Measurements from ENCODE around the gene PRMT2.

PRMT2 gene

GRCh38 chr21:46643379-46644177, 8.1 kb downstream of the PRMT2 start:
- DNase-seq (ENCODE audit: low read depth), result no peak

- DNase-seq (ENCODE audit: low read depth), result no peak
Observed at GRCh38 chr21:46645840-46646239, 10.4 kb downstream of the PRMT2 start.

GRCh38 chr21:46646541-46647154, 11.2 kb downstream of the PRMT2 start:
- DNase-seq (ENCODE audit: low read depth), result no peak

- DNase-seq (ENCODE audit: low read depth), result no peak
Observed at GRCh38 chr21:46648539-46648938, 13.1 kb downstream of the PRMT2 start.

GRCh38 chr21:46649356-46649755, 13.9 kb downstream of the PRMT2 start:
- no peak for DNase-seq (ENCODE audit: low read depth)

- no peak for DNase-seq (ENCODE audit: low read depth)
Observed at GRCh38 chr21:46650476-46651098, 15.1 kb downstream of the PRMT2 start.

- DNase-seq (ENCODE audit: low read depth), result no peak
Observed at GRCh38 chr21:46651121-46651520, 15.6 kb downstream of the PRMT2 start.

- no peak for DNase-seq (ENCODE audit: low read depth)
Observed at GRCh38 chr21:46655230-46655629, 19.8 kb downstream of the PRMT2 start.

- no peak for DNase-seq (ENCODE audit: low read depth)
Observed at GRCh38 chr21:46656820-46657219, 21.3 kb downstream of the PRMT2 start.

GRCh38 chr21:46660505-46660904, 25.0 kb downstream of the PRMT2 start:
- no peak for DNase-seq (ENCODE audit: low read depth)

- DNase-seq (ENCODE audit: low read depth), result peak; percentile 63
Observed at GRCh38 chr21:46661211-46661625, 25.7 kb downstream of the PRMT2 start.

GRCh38 chr21:46661642-46662366, 26.3 kb downstream of the PRMT2 start:
- DNase-seq (ENCODE audit: low read depth), result no peak

GRCh38 chr21:46662367-46662654, 26.8 kb downstream of the PRMT2 start:
- DNase-seq (ENCODE audit: low read depth), result no peak

GRCh38 chr21:46662765-46663500, 27.5 kb downstream of the PRMT2 start:
- DNase-seq (ENCODE audit: low read depth), result no peak

GRCh38 chr21:46663754-46664153, 28.3 kb downstream of the PRMT2 start:
- no peak for DNase-seq (ENCODE audit: low read depth)

- no peak for DNase-seq (ENCODE audit: low read depth)
Observed at GRCh38 chr21:46664316-46664995, 29.0 kb downstream of the PRMT2 start.

GRCh38 chr21:46665566-46665965, 30.1 kb downstream of the PRMT2 start:
- DNase-seq (ENCODE audit: low read depth), result no peak

- DNase-seq (ENCODE audit: low read depth), result no peak
Observed at GRCh38 chr21:46666941-46667740, 31.7 kb downstream of the PRMT2 start.

- no peak for DNase-seq (ENCODE audit: low read depth)
Observed at GRCh38 chr21:46667741-46668380, 32.4 kb downstream of the PRMT2 start.

GRCh38 chr21:46668381-46668780, 32.9 kb downstream of the PRMT2 start:
- no peak for DNase-seq (ENCODE audit: low read depth)
